Small intestine (tissue), 7 donors: Measurements from ENCODE around the gene RXRB. TPM values are rescaled to one million over a fixed set of nuclear protein-coding genes. Genes with fewer than 3 reads are reported as not detected.
"Not testable (repeated sequence)": the region's sequence is repeated elsewhere in the genome, so short reads cannot be mapped to it uniquely, and the experiment has no call there.

Experiments used
- DNase-seq, 2 donors: peaks; one replicate each; pipeline versions ENCODE4 v3.0.0 to v3.0.0-alpha.2; 2013
- FAIRE-seq: peaks from 2 replicates; lab custom pipeline; 2012; peaks lifted over from hg19 to GRCh38; lab: Jason Lieb, UNC
- H3K27ac ChIP-seq, 3 donors: one replicate each; pipeline ENCODE4 v1.5.1; 2013; ENCODE audit warnings: low read length in 2 of 3, mild to moderate bottlenecking in 2 of 3, control low read depth in 1 of 3, inconsistent platforms in 1 of 3, low read depth in 1 of 3, moderate library complexity in 1 of 3
- H3K27me3 ChIP-seq, 3 donors: one replicate each; pipeline ENCODE4 v1.6.1; 2013; ENCODE audit warnings: low read length in 3 of 3, inconsistent platforms in 1 of 3; ENCODE audit not compliant: control insufficient read depth in 3 of 3, insufficient read depth in 3 of 3
- H3K36me3 ChIP-seq, 3 donors: one replicate each; pipeline ENCODE4 v1.6.1; 2013; ENCODE audit warnings: low read length in 3 of 3, inconsistent platforms in 1 of 3, low read depth in 1 of 3, mild to moderate bottlenecking in 1 of 3, moderate library complexity in 1 of 3; ENCODE audit not compliant: control insufficient read depth in 3 of 3, insufficient read depth in 2 of 3
- H3K4me1 ChIP-seq, 3 donors: one replicate each; pipeline ENCODE4 v1.6.1; 2013; ENCODE audit warnings: low read length in 2 of 3, inconsistent platforms in 1 of 3, low read depth in 1 of 3, mild to moderate bottlenecking in 1 of 3, moderate library complexity in 1 of 3; ENCODE audit not compliant: control insufficient read depth in 3 of 3, insufficient read depth in 2 of 3
- H3K4me3 ChIP-seq, 3 donors: one replicate each; pipeline ENCODE4 v1.5.1; 2013; ENCODE audit warnings: low read length in 3 of 3, control low read depth in 1 of 3, inconsistent platforms in 1 of 3, low read depth in 1 of 3, mild to moderate bottlenecking in 1 of 3, moderate library complexity in 1 of 3
- H3K9me3 ChIP-seq, 2 donors: one replicate each; pipeline ENCODE4 v1.6.1; 2013; ENCODE audit warnings: low read depth in 1 of 2, low read length in 1 of 2; ENCODE audit not compliant: control insufficient read depth in 2 of 2, insufficient read depth in 1 of 2
- WGBS, 3 donors: extraction: QIAGEN DNeasy Blood & Tissue Kit; methylation state at CpG; one replicate each; pipeline ENCODE4 v1.1.7; 2013; 5-methylcytosine and 5-hydroxymethylcytosine counted together
- polyA plus RNA-seq, 4 donors: library from polyadenylated mRNA; stranded (reverse) in 3 of 4; unstranded in 1 of 4; fragments of 200-250 nt in 3 of 4; fragments of 120-200 nt in 1 of 4; gene quantifications; one replicate each; pipeline versions ENCODE4 v1.2.1 to v1.2.3, GENCODE V29; 2013
- donor health status: healthy with polysubstance abuse.
- donor health status: control.
- donor health status: control.
- donor health status: Bipolar disorder and iron deficiency.
- donor health status: healthy.

RXRB gene
- polyA plus RNA-seq, 4 donors = 26.3 to 43.2 (median 30.8) TPM

- H3K27ac ChIP-seq, H3K9me3 ChIP-seq, H3K36me3 ChIP-seq, H3K4me1 ChIP-seq, FAIRE-seq, DNase-seq, H3K27me3 ChIP-seq, H3K4me3 ChIP-seq: not testable (repeated sequence)
- WGBS, 3 donors = 92 to 96% (median 93%) methylated on average over 3 of the region's 3 CpGs
These were observed 49.9 kb downstream of the RXRB start for GRCh38 chr6:33150560-33150959.

- DNase-seq (peak; percentile 33 to 41), FAIRE-seq (no peak)
- no peak overlapping the region for H3K27ac ChIP-seq
- H3K4me1 ChIP-seq = no peaks in the 10 kb centered on the region
- WGBS, 3 donors = 42 to 48% (median 47%) methylated on average over 8 of the region's 8 CpGs
- no peak overlapping the region for H3K4me3 ChIP-seq
- H3K9me3 ChIP-seq = peaks cover 0 to 3% of the 10 kb centered on the region in 2 donors
- H3K36me3 ChIP-seq = no peaks in the 10 kb centered on the region
- peaks cover 0 to 7% (median 3%) of the 10 kb centered on the region in 3 donors for H3K27me3 ChIP-seq
These were observed 52.4 kb downstream of the RXRB start for GRCh38 chr6:33147807-33148666.

- no peak for FAIRE-seq
- Histone ChIP-seq H3K4me1 (no peaks in the 10 kb centered on the region), H3K9me3 (no peaks in the 10 kb centered on the region), H3K27me3 (peaks cover 0 to 14% (median 7%) of the 10 kb centered on the region in 3 donors), H3K27ac (no peak overlapping the region), H3K36me3 (no peaks in the 10 kb centered on the region), H3K4me3 (no peak overlapping the region)
- peak in 1 of 2 donors; percentile 13 for DNase-seq
- WGBS, 3 donors = 0 to 17% (median 10%) methylated on average over 1 of the region's 1 CpG
These were observed 56.1 kb downstream of the RXRB start for GRCh38 chr6:33144373-33144772.

Other genes starting within 250 kb of the RXRB start
- gene HLA-DMA, start 247.6 kb downstream of the RXRB start, polyA plus RNA-seq = 100 to 1,000 TPM in 1 of 4 donors, 10 to 100 TPM in 3; 24.5 to 111 (median 68.5) TPM
- gene BRD2, start 232.1 kb downstream of the RXRB start, polyA plus RNA-seq = 100 to 1,000 TPM in 1 of 4 donors, 10 to 100 TPM in 3; 76.2 to 201 (median 90.6) TPM
- 1 to 10 TPM in 2 of 4 donors, under 1 TPM in 2; 0.22 to 7.2 (median 3.3) TPM for gene HLA-DOA, start 191.1 kb downstream of the RXRB start, polyA plus RNA-seq
- 100 to 1,000 TPM in 1 of 4 donors, 10 to 100 TPM in 2, 1 to 10 TPM in 1; 9.4 to 179 (median 59.4) TPM for gene HLA-DPA1, start 127.0 kb downstream of the RXRB start, polyA plus RNA-seq
- 100 to 1,000 TPM in 1 of 4 donors, 10 to 100 TPM in 3; 14.3 to 150 (median 74.4) TPM for gene HLA-DPB1, start 124.7 kb downstream of the RXRB start, polyA plus RNA-seq
- 1 to 10 TPM in 1 of 4 donors, under 1 TPM in 3; 0.27 to 7.5 (median 0.62) TPM for gene COL11A2, start 8.2 kb downstream of the RXRB start, polyA plus RNA-seq
- 100 to 1,000 TPM in 2 of 4 donors, 10 to 100 TPM in 2; 38.9 to 162 (median 79.1) TPM for gene SLC39A7, start 202 bp upstream of the RXRB start, polyA plus RNA-seq
- gene HSD17B8, start 4.0 kb upstream of the RXRB start, polyA plus RNA-seq = 10 to 100 TPM; 30.9 to 46.1 (median 33.0) TPM
- 10 to 100 TPM; 30.4 to 46.7 (median 41.8) TPM for gene RING1, start 7.8 kb upstream of the RXRB start, polyA plus RNA-seq
- 10 to 100 TPM; 23.8 to 60.3 (median 48.0) TPM for gene VPS52, start 71.2 kb upstream of the RXRB start, polyA plus RNA-seq
- gene RPS18, start 71.4 kb upstream of the RXRB start, polyA plus RNA-seq = 1,000 to 10,000 TPM; 2,947 to 6,778 (median 4,959) TPM
- 10 to 100 TPM in 3 of 4 donors, 1 to 10 TPM in 1; 6.9 to 15.4 (median 12.7) TPM for gene B3GALT4, start 76.5 kb upstream of the RXRB start, polyA plus RNA-seq
- gene WDR46, start 88.6 kb upstream of the RXRB start, polyA plus RNA-seq = 10 to 100 TPM; 39.4 to 60.5 (median 43.5) TPM
- 100 to 1,000 TPM in 3 of 4 donors, 10 to 100 TPM in 1; 83.9 to 183 (median 147) TPM for gene PFDN6, start 88.9 kb upstream of the RXRB start, polyA plus RNA-seq
- 10 to 100 TPM; 13.2 to 69.8 (median 25.2) TPM for gene RGL2, start 98.3 kb upstream of the RXRB start, polyA plus RNA-seq
- 10 to 100 TPM; 33.8 to 85.2 (median 55.6) TPM for gene TAPBP, start 113.4 kb upstream of the RXRB start, polyA plus RNA-seq
- 10 to 100 TPM; 10.7 to 17.2 (median 13.8) TPM for gene ZBTB22, start 117.1 kb upstream of the RXRB start, polyA plus RNA-seq
- 10 to 100 TPM; 19.5 to 34.7 (median 28.4) TPM for gene DAXX, start 122.3 kb upstream of the RXRB start, polyA plus RNA-seq
- gene KIFC1, start 191.2 kb upstream of the RXRB start, polyA plus RNA-seq = 10 to 100 TPM in 2 of 4 donors, 1 to 10 TPM in 2; 3.1 to 23.2 (median 10.7) TPM
- gene PHF1, start 210.3 kb upstream of the RXRB start, polyA plus RNA-seq = 10 to 100 TPM; 32.2 to 67.6 (median 44.3) TPM
- gene CUTA, start 217.4 kb upstream of the RXRB start, polyA plus RNA-seq = 100 to 1,000 TPM; 129 to 255 (median 200) TPM
- gene SYNGAP1, start 219.4 kb upstream of the RXRB start, polyA plus RNA-seq = 10 to 100 TPM in 1 of 4 donors, 1 to 10 TPM in 2, under 1 TPM in 1; 0.89 to 16.6 (median 5.6) TPM